ENCODE measurements around the gene CLC.

The CLC gene

DNA sequence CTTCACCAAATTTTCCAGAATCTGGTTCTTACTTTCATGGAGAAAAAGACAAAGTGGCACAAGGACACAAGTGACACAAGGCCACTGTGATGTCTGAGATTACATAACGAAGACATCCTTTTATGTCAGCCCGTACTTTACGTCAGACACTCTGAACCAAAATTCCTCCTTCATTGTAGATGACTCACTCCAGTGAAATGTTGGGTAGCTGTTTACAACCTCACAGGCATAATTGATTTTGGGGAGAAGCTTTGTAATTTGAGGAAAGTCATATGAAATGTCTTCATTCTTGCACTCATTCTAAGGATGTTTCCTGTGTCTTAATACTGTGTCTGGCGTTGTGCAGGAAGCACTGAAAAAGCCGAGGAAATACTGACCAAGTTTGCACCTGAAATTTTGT is 53.6 kb downstream of the CLC start:
- no peak overlapping the region for H3K4me3 ChIP-seq (ENCODE audit: low read depth, low read length)
- in situ Hi-C loops (cut with HindIII; ENCODE audit: low pct_ligation_motif_present, low sequenced_read_pairs) = no loop called here
- no peaks in the 10 kb centered on the region for H3K36me3 ChIP-seq (replicated peaks)
- TF ChIP-seq, protein P1, sequence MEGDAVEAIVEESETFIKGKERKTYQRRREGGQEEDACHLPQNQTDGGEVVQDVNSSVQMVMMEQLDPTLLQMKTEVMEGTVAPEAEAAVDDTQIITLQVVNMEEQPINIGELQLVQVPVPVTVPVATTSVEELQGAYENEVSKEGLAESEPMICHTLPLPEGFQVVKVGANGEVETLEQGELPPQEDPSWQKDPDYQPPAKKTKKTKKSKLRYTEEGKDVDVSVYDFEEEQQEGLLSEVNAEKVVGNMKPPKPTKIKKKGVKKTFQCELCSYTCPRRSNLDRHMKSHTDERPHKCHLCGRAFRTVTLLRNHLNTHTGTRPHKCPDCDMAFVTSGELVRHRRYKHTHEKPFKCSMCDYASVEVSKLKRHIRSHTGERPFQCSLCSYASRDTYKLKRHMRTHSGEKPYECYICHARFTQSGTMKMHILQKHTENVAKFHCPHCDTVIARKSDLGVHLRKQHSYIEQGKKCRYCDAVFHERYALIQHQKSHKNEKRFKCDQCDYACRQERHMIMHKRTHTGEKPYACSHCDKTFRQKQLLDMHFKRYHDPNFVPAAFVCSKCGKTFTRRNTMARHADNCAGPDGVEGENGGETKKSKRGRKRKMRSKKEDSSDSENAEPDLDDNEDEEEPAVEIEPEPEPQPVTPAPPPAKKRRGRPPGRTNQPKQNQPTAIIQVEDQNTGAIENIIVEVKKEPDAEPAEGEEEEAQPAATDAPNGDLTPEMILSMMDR (IDR thresholded peaks at IDR 0.05; ENCODE audit: low read depth, low read length, missing control alignments) = no peak
- DNase-seq = no peak
- no peaks in the 10 kb centered on the region for H3K27me3 ChIP-seq (replicated peaks)
- H3K27ac ChIP-seq = no peak overlapping the region

DNA sequence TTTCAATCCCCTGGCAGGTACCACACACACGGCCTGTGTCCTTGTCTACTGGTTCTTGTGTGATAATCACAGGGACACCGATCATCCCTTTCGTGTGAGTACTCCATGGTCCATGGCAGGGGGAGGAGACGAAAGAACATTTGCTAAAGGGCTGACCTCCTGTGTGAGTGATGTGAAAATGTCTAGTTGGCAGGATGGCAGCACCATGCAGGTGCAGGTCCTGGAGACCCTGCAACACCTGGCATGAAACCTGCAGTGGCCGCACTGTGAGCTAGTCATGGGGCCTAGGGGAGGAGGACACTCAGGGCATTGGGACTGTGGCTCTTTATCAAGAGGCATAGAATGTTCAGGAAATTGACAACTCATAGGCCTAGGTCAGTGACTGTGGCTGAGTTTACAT is 56.4 kb downstream of the CLC start:
- Histone ChIP-seq H3K4me3 (ENCODE audit: low read depth, low read length) (no peak overlapping the region), H3K27me3 (replicated peaks) (no peaks in the 10 kb centered on the region), H3K27ac (no peak overlapping the region), H3K36me3 (replicated peaks) (no peaks in the 10 kb centered on the region)
- no peak for DNase-seq
- in situ Hi-C loops (cut with HindIII; ENCODE audit: low pct_ligation_motif_present, low sequenced_read_pairs) = no loop called here
- TF ChIP-seq, protein P1 (IDR thresholded peaks at IDR 0.05; ENCODE audit: low read depth, low read length, missing control alignments) = no peak

Measured in brain microvascular endothelial cell (primary cell).